Testis (tissue), 2 donors: ENCODE measurements around the gene FAM76B.

ENCODE experiments used
- POLR2A ChIP-seq: fragments of 450-650 bp; IDR thresholded peaks from one replicate; pipeline ENCODE4 v1.6.1; 2017; ENCODE audit warnings: antibody characterized with exemption, mild to moderate bottlenecking, moderate library complexity
- TF ChIP-seq, protein P1 (sequence below), 3 experiments: fragments of 450-650 bp in 2 of 3; fragments of 200-600 bp in 1 of 3; sonication (generic) in 1 of 3; IDR thresholded peaks; one replicate each; pipeline ENCODE4 v1.5.1; 2016 to 2019; ENCODE audit warnings: antibody characterized with exemption in 3 of 3, mild to moderate bottlenecking in 2 of 3, moderate library complexity in 1 of 3

DNA sequence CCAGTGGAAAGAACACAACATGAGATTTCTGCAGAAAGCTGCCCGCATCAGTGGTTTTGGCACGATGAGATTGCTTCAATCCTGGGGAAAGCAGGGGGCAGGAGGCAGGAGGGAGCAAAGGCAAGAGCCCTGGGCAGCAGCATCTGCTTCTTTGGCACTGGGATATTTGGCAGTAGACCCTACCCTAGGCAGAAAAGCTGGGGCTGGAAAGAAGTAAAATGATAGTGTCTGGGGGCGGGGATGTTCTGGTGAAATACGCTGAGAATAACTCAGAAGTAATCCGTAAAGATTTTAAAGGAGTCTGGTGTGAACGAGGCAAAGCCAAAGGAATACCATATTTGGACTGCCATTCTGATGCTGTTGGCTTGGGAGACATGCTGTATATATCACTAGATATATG is 62.0 kb downstream of the FAM76B start:
- TF ChIP-seq, protein P1, sequence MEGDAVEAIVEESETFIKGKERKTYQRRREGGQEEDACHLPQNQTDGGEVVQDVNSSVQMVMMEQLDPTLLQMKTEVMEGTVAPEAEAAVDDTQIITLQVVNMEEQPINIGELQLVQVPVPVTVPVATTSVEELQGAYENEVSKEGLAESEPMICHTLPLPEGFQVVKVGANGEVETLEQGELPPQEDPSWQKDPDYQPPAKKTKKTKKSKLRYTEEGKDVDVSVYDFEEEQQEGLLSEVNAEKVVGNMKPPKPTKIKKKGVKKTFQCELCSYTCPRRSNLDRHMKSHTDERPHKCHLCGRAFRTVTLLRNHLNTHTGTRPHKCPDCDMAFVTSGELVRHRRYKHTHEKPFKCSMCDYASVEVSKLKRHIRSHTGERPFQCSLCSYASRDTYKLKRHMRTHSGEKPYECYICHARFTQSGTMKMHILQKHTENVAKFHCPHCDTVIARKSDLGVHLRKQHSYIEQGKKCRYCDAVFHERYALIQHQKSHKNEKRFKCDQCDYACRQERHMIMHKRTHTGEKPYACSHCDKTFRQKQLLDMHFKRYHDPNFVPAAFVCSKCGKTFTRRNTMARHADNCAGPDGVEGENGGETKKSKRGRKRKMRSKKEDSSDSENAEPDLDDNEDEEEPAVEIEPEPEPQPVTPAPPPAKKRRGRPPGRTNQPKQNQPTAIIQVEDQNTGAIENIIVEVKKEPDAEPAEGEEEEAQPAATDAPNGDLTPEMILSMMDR (IDR thresholded peaks at IDR 0.05) = no peak
- TF ChIP-seq POLR2A = no peak
